ENCODE results near the gene YRDC. TPM values are rescaled to one million over a fixed set of nuclear protein-coding genes. Genes with fewer than 3 reads are reported as not detected.
"Not testable (repeated sequence)": the region's sequence is repeated elsewhere in the genome, so short reads cannot be mapped to it uniquely, and the experiment has no call there.

Gene YRDC
- total RNA-seq, 4 donors from 2014 or later = 8.5 to 12.0 (median 10.5) TPM

DNA sequence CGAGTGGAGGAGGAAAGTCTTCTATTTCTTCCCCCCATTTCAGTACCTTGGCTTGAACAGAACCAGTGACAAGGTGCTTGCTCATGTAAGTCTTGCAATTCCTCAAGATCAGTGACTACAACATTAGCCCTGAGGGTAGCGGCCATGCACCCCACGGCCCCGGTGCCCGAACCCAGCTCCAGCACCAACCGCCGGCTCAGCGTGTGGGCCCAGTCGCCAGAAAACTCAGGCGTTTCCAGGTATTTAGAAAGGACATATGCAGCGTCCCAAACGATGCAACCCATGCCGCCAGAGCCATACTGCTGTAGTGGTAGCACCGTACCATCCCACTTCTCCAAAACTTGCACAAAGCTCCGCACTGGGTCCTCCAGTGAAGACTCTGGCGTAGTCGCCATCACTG, 25.5 kb downstream of the YRDC start:
- DNase-seq = no peak
- Histone ChIP-seq H3K36me3 (no peaks in the 10 kb centered on the region), H3K27ac (no peak overlapping the region), H3K4me1 (no peaks in the 10 kb centered on the region), H3K9me3 (no peaks in the 10 kb centered on the region), H3K4me3 (no peak overlapping the region), H3K27me3 (no peaks in the 10 kb centered on the region)
- intact Hi-C loops (cut with DNase I; ENCODE audit: low total_unique reads) = no loop called here
- no peak for TF ChIP-seq POLR2A (IDR thresholded peaks at IDR 0.05)
- TF ChIP-seq, protein P1, sequence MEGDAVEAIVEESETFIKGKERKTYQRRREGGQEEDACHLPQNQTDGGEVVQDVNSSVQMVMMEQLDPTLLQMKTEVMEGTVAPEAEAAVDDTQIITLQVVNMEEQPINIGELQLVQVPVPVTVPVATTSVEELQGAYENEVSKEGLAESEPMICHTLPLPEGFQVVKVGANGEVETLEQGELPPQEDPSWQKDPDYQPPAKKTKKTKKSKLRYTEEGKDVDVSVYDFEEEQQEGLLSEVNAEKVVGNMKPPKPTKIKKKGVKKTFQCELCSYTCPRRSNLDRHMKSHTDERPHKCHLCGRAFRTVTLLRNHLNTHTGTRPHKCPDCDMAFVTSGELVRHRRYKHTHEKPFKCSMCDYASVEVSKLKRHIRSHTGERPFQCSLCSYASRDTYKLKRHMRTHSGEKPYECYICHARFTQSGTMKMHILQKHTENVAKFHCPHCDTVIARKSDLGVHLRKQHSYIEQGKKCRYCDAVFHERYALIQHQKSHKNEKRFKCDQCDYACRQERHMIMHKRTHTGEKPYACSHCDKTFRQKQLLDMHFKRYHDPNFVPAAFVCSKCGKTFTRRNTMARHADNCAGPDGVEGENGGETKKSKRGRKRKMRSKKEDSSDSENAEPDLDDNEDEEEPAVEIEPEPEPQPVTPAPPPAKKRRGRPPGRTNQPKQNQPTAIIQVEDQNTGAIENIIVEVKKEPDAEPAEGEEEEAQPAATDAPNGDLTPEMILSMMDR (IDR thresholded peaks at IDR 0.05) = no peak

DNA sequence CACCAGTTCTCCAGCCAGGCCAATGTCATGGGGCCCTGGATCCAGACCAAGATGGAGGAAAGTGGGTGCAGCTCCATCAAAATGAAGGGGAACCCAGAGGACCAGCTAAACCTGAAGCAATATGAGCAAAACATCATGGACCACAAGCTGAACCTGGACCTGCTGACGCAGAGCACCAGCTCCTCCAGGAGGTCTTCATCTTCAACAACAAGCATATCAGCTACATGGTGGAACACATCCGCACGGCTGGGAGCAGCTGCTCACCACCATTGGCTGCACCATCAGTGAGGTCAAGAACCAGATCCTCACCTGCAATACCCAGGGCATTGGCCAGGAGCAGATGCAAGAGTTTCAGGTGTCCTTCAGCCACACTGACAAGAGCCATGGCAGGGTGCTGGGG, 29.4 kb downstream of the YRDC start:
- Histone ChIP-seq H3K27ac (no peak overlapping the region), H3K4me1 (no peaks in the 10 kb centered on the region), H3K9me3 (no peaks in the 10 kb centered on the region), H3K27me3 (no peaks in the 10 kb centered on the region), H3K36me3 (no peaks in the 10 kb centered on the region), H3K4me3 (no peak overlapping the region)
- intact Hi-C loops (cut with DNase I; ENCODE audit: low total_unique reads) = no loop called here
- no peak for TF ChIP-seq POLR2A (IDR thresholded peaks at IDR 0.05)
- TF ChIP-seq, protein P1 (IDR thresholded peaks at IDR 0.05) = no peak
- no peak for DNase-seq

DNA sequence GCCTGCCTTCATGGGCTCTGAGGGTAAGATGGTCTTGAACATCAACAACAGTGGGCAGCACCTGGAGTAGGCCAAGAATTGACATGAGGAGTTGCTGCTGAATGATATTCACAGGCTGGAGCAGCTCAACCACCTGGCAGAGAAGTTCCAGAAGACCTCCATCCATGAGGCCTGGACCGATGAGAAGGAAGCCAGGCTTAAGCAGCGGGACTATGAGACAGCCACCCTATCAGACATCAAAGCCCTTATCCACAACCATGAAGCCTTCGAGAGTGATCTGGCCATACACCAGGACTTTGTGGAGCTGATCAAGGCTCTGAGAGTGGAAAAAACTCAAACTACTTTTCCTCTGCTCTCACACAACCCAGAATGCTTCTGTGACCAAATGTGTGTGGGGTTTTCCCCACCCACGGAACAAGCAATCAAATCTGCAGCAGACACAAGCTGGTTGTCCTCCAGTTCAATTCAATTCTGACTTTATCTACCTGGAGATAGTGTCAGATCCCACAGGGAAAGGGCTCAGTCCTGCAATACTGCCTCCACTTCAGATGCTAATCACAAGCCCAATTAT, 31.0 kb downstream of the YRDC start:
- intact Hi-C loops (cut with DNase I; ENCODE audit: low total_unique reads) = no loop called here
- H3K36me3 ChIP-seq = no peaks in the 10 kb centered on the region
- no peak overlapping the region for H3K27ac ChIP-seq
- H3K4me3 ChIP-seq = no peak overlapping the region
- H3K4me1 ChIP-seq = no peaks in the 10 kb centered on the region
- H3K27me3 ChIP-seq = no peaks in the 10 kb centered on the region
- no peak for DNase-seq
- H3K9me3 ChIP-seq = no peaks in the 10 kb centered on the region
- no peak for TF ChIP-seq POLR2A (IDR thresholded peaks at IDR 0.05)
- TF ChIP-seq, protein P1 (IDR thresholded peaks at IDR 0.05) = no peak

DNA sequence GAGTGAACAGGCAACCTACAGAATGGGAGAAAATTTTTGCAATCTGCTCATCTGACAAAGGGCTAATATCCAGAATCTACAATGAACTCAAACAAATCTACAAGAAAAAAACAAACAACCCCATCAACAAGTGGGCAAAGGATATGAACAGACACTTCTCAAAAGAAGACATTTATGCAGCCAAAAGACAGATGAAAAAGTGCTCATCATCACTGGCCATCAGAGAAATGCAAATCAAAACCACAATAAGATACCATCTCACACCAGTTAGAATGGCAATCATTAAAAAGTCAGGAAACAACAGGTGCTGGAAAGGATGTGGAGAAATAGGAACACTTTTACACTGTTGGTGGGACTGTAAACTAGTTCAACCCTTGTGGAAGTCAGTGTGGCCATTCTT, 36.6 kb downstream of the YRDC start:
- intact Hi-C loops (cut with DNase I; ENCODE audit: low total_unique reads) = not testable (repeated sequence)

DNA sequence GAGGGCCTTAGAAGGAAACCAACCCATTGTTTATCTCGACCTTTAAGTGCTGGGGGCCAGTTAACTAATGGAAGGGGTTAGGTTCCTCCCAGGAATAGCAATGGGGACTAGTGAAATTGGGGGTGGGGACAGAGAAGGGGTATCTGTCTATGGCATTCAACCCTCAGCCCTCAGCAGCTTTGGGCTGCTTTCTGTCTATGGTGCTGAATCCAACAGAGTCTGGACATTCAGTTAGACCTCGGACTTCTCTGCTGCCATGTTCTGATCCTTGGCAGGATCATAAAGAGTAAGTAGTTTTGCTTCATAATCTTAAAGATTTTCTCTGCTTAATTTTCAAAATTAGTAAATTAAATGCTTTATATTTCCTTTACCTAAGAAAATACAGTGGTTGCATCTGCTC, 40.5 kb downstream of the YRDC start:
- Histone ChIP-seq H3K4me3 (no peak overlapping the region), H3K27me3 (peaks cover 6 to 19% of the 10 kb centered on the region in 2 donors), H3K27ac (no peak overlapping the region), H3K36me3 (no peaks in the 10 kb centered on the region), H3K9me3 (no peaks in the 10 kb centered on the region), H3K4me1 (no peaks in the 10 kb centered on the region)
- TF ChIP-seq POLR2A (IDR thresholded peaks at IDR 0.05) = no peak
- TF ChIP-seq, protein P1 (IDR thresholded peaks at IDR 0.05) = no peak
- intact Hi-C loops (cut with DNase I; ENCODE audit: low total_unique reads) = no loop called here
- no peak for DNase-seq

More for the DNA sequence above, 36.6 kb downstream of the YRDC start:
- H3K9me3 ChIP-seq, H3K4me3 ChIP-seq, H3K4me1 ChIP-seq, DNase-seq, H3K27ac ChIP-seq, H3K36me3 ChIP-seq, H3K27me3 ChIP-seq: not testable (repeated sequence)

Data from uterus (tissue), 4 donors.